ENCODE data around the gene SEC11A.

The SEC11A gene

DNA sequence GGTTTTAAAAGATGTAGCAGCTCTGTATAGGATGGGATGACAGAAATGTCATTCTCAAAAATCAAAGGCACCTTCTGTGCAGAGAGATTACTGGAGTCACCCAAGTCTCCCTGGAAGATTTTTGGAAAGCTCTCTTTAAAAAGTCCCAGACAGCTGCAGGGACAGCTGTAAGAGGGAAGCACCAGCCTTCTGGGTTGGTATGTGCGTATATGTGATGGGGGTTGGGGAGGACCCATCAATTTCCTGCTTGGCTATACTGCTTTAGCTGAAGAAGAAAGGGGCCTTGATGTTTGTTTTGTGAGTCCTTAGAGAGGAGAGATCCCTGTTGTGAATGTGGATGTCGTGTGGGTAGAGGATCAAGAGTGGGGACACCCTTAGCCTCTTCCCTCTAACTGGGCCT lies 5.4 kb upstream of the SEC11A start:
- no peaks in the 10 kb centered on the region for H4K20me1 ChIP-seq (ENCODE audit: insufficient read depth, low read length)
- peaks cover 10% of the 10 kb centered on the region for H3K4me1 ChIP-seq (ENCODE audit: low read length)
- H3K9me2 ChIP-seq (replicated peaks; ENCODE audit: insufficient read depth, low read length) = no peaks in the 10 kb centered on the region
- H3K9ac ChIP-seq (ENCODE audit: low read length) = no peak overlapping the region
- H3K36me3 ChIP-seq (replicated peaks; ENCODE audit: insufficient read depth, low read length) = no peaks in the 10 kb centered on the region
- H3K79me2 ChIP-seq (ENCODE audit: low read length) = no peaks in the 10 kb centered on the region
- H3K27me3 ChIP-seq (replicated peaks; ENCODE audit: insufficient read depth, low read length) = no peaks in the 10 kb centered on the region
- H3K4me2 ChIP-seq (ENCODE audit: low read depth, low read length) = no peak overlapping the region
- H3K9me3 ChIP-seq (replicated peaks; ENCODE audit: insufficient read depth, low read length) = no peaks in the 10 kb centered on the region
- TF ChIP-seq, protein P1, sequence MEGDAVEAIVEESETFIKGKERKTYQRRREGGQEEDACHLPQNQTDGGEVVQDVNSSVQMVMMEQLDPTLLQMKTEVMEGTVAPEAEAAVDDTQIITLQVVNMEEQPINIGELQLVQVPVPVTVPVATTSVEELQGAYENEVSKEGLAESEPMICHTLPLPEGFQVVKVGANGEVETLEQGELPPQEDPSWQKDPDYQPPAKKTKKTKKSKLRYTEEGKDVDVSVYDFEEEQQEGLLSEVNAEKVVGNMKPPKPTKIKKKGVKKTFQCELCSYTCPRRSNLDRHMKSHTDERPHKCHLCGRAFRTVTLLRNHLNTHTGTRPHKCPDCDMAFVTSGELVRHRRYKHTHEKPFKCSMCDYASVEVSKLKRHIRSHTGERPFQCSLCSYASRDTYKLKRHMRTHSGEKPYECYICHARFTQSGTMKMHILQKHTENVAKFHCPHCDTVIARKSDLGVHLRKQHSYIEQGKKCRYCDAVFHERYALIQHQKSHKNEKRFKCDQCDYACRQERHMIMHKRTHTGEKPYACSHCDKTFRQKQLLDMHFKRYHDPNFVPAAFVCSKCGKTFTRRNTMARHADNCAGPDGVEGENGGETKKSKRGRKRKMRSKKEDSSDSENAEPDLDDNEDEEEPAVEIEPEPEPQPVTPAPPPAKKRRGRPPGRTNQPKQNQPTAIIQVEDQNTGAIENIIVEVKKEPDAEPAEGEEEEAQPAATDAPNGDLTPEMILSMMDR (IDR thresholded peaks at IDR 0.05; ENCODE audit: low read length) = no peak
- TF ChIP-seq EZH2phosphoT487 (IDR thresholded peaks at IDR 0.05; ENCODE audit: low read length) = no peak
- TF ChIP-seq EZH2 (optimal IDR thresholded peaks at IDR 0.05; ENCODE audit: low read depth, low read length) = no peak
- H3K27ac ChIP-seq (ENCODE audit: low read length) = no peak overlapping the region
- no peak overlapping the region for H2AFZ ChIP-seq (ENCODE audit: low read length)
- peaks cover 14% of the 10 kb centered on the region for H3F3A ChIP-seq (ENCODE audit: insufficient read depth, low read length)
- no peak overlapping the region for H3K4me3 ChIP-seq (ENCODE audit: low read length)
- DNase-seq = no peak

DNA sequence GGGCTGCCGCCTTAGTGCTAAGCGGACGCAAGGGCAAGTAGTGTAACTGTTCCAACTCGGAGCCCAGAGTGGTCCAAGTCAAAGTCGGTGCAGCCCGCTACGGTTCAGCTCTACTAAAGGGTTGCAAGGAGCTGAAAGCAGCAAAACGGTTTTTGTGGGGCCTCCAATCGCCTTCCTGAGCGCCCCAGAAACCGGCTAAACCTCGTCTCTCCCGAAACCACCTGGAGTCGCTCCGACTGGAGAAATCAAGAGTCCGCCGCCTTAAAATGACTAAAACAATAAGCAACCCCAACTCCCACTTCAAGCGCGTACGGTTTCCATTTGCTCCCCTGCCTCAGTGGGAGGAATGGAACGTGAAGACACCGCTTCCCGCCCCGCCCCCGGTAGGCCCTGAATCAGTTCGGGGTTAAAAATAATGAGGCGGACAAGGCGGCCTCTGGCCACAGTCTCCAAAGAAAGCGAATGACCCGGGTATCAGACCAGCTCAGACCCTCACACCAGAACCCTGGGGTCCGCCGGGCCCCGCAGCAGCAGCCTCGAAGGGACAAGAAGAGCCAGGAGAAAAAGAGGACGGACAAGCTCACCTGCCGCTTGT lies 401 bp downstream of the SEC11A start:
- H3F3A ChIP-seq (ENCODE audit: insufficient read depth, low read length) = peaks cover 16% of the 10 kb centered on the region; the same call in 1 of the 2 replicates
- H4K20me1 ChIP-seq (ENCODE audit: insufficient read depth, low read length) = no peaks in the 10 kb centered on the region
- no peaks in the 10 kb centered on the region for H3K36me3 ChIP-seq (replicated peaks; ENCODE audit: insufficient read depth, low read length)
- H3K79me2 ChIP-seq (ENCODE audit: low read length) = peaks cover 53% of the 10 kb centered on the region
- TF ChIP-seq, protein P1 (IDR thresholded peaks at IDR 0.05; ENCODE audit: low read length) = no peak
- TF ChIP-seq EZH2 (optimal IDR thresholded peaks at IDR 0.05; ENCODE audit: low read depth, low read length) = no peak
- no peak for TF ChIP-seq EZH2phosphoT487 (IDR thresholded peaks at IDR 0.05; ENCODE audit: low read length)
- H3K9ac ChIP-seq (ENCODE audit: low read length) = peak overlapping the region; percentile 82
- peak overlapping the region; percentile 76; the same call in 1 of the 2 replicates for H3K27ac ChIP-seq (ENCODE audit: low read length)
- H3K27me3 ChIP-seq (replicated peaks; ENCODE audit: insufficient read depth, low read length) = no peaks in the 10 kb centered on the region
- DNase-seq = peak; percentile 27
- H3K4me2 ChIP-seq (ENCODE audit: low read depth, low read length) = peak overlapping the region; percentile 79
- H3K4me3 ChIP-seq (ENCODE audit: low read length) = peak overlapping the region; percentile 89
- peaks cover 14% of the 10 kb centered on the region for H3K4me1 ChIP-seq (ENCODE audit: low read length)
- H3K9me2 ChIP-seq (replicated peaks; ENCODE audit: insufficient read depth, low read length) = no peaks in the 10 kb centered on the region
- peak overlapping the region; percentile 82 for H2AFZ ChIP-seq (ENCODE audit: low read length)
- H3K9me3 ChIP-seq (replicated peaks; ENCODE audit: insufficient read depth, low read length) = no peaks in the 10 kb centered on the region

DNA sequence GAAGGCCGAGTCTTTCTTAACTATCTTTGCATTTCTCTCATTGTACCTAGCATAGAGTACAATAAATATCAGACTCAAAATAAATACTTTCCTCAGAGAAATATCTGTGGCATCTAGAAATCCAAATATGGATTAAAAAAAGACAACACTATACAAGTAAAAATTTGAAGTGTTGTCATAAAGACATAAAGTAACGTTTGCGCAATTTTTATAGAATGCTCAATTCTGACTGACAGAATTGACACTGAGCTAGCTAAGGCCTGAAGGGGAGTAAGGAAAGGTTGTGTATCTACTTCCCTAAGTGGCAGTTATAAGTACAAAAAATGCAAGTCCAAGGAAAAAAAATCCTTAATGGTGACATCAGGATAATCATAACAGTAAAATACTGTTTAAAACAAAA lies 1.1 kb downstream of the SEC11A start:
- no peak overlapping the region for H3K27ac ChIP-seq (ENCODE audit: low read length)

More for the DNA sequence above, 1.1 kb downstream of the SEC11A start:
- Histone ChIP-seq H3K4me1 (ENCODE audit: low read length) (peaks cover 14% of the 10 kb centered on the region), H3K4me3 (ENCODE audit: low read length) (peak overlapping the region; percentile 89), H3K79me2 (ENCODE audit: low read length) (peaks cover 59% of the 10 kb centered on the region), H3K4me2 (ENCODE audit: low read depth, low read length) (peak overlapping the region; percentile 79), H3F3A (ENCODE audit: insufficient read depth, low read length) (peaks cover 16% of the 10 kb centered on the region; the same call in 1 of the 2 replicates), H3K9ac (ENCODE audit: low read length) (peak overlapping the region; percentile 82; the same call in 1 of the 2 replicates), H3K9me3 (replicated peaks; ENCODE audit: insufficient read depth, low read length) (no peaks in the 10 kb centered on the region), H2AFZ (ENCODE audit: low read length) (no peak overlapping the region), H4K20me1 (ENCODE audit: insufficient read depth, low read length) (no peaks in the 10 kb centered on the region), H3K27me3 (replicated peaks; ENCODE audit: insufficient read depth, low read length) (no peaks in the 10 kb centered on the region), H3K9me2 (replicated peaks; ENCODE audit: insufficient read depth, low read length) (no peaks in the 10 kb centered on the region), H3K36me3 (replicated peaks; ENCODE audit: insufficient read depth, low read length) (no peaks in the 10 kb centered on the region)
- no peak for TF ChIP-seq EZH2 (optimal IDR thresholded peaks at IDR 0.05; ENCODE audit: low read depth, low read length)
- TF ChIP-seq EZH2phosphoT487 (IDR thresholded peaks at IDR 0.05; ENCODE audit: low read length) = no peak
- TF ChIP-seq, protein P1 (IDR thresholded peaks at IDR 0.05; ENCODE audit: low read length) = no peak
- no peak for DNase-seq

Measured in MM.1S (cell line).